ENCODE results near the gene RPA4.
"Not testable (repeated sequence)": the region's sequence is repeated elsewhere in the genome, so short reads cannot be mapped to it uniquely, and the experiment has no call there.

The RPA4 gene

GRCh38 chrX:96883608-96884007 lies at the start of gene RPA4:
Gene RPA4 (plus strand): TSS chrX:96883908. CDS start chrX:96884311, 403 bp downstream.
- TF ChIP-seq CTCF (IDR thresholded peaks at IDR 0.05; ENCODE audit: low read depth, low read length, missing control alignments), result no peak
- no peak for DNase-seq (ENCODE audit: extremely low read depth, low read depth)
- H3K4me3 ChIP-seq (replicated peaks; ENCODE audit: low read depth, low read length), result no peak within 1 kb of the TSS

- no peak for DNase-seq (ENCODE audit: extremely low read depth, low read depth)
- no peak overlapping the region for H3K4me3 ChIP-seq (replicated peaks; ENCODE audit: low read depth, low read length)
- TF ChIP-seq CTCF (IDR thresholded peaks at IDR 0.05; ENCODE audit: low read depth, low read length, missing control alignments), result no peak
Measured at GRCh38 chrX:96834137-96834536, 49.6 kb upstream of the RPA4 start.

- DNase-seq (ENCODE audit: extremely low read depth, low read depth), result no peak
- H3K4me3 ChIP-seq (replicated peaks; ENCODE audit: low read depth, low read length), result no peak overlapping the region
- TF ChIP-seq CTCF (IDR thresholded peaks at IDR 0.05; ENCODE audit: low read depth, low read length, missing control alignments), result no peak
Measured at GRCh38 chrX:96835660-96836289, 47.9 kb upstream of the RPA4 start.

GRCh38 chrX:96837808-96838207 lies 45.9 kb upstream of the RPA4 start:
- H3K4me3 ChIP-seq (replicated peaks; ENCODE audit: low read depth, low read length), result no peak overlapping the region
- DNase-seq (ENCODE audit: extremely low read depth, low read depth), result no peak
- no peak for TF ChIP-seq CTCF (IDR thresholded peaks at IDR 0.05; ENCODE audit: low read depth, low read length, missing control alignments)

GRCh38 chrX:96838537-96838936 lies 45.2 kb upstream of the RPA4 start:
- no peak for DNase-seq (ENCODE audit: extremely low read depth, low read depth)
- H3K4me3 ChIP-seq (replicated peaks; ENCODE audit: low read depth, low read length), result no peak overlapping the region
- no peak for TF ChIP-seq CTCF (IDR thresholded peaks at IDR 0.05; ENCODE audit: low read depth, low read length, missing control alignments)

GRCh38 chrX:96841325-96841724 lies 42.4 kb upstream of the RPA4 start:
- no peak overlapping the region for H3K4me3 ChIP-seq (replicated peaks; ENCODE audit: low read depth, low read length)
- no peak for TF ChIP-seq CTCF (IDR thresholded peaks at IDR 0.05; ENCODE audit: low read depth, low read length, missing control alignments)
- DNase-seq (ENCODE audit: extremely low read depth, low read depth), result no peak

- H3K4me3 ChIP-seq (replicated peaks; ENCODE audit: low read depth, low read length); DNase-seq (ENCODE audit: extremely low read depth, low read depth): not testable (repeated sequence)
Measured at GRCh38 chrX:96841866-96842265, 41.8 kb upstream of the RPA4 start.
